Posterior cingulate gyrus (tissue), 11 donors: ENCODE results near the gene NACA2.
"Not testable (repeated sequence)": the region's sequence is repeated elsewhere in the genome, so short reads cannot be mapped to it uniquely, and the experiment has no call there.

Experiments
- DNase-seq, 10 donors: peaks; one replicate each; pipeline versions ENCODE4 v3.0.0 to v3.0.0-alpha.2; 2020 to 2021; ENCODE audit warnings: mixed read lengths in 3 of 10
- intact Hi-C: fragments of 100-400 bp; cut with DNase I; formaldehyde crosslinking; loops from one replicate; pipeline ENCODE4 v1.15.1; 2023

NACA2 gene

GRCh38 chr17:61554209-61554608, 36.8 kb downstream of the NACA2 start:
- no peak for DNase-seq
- intact Hi-C loops = loop anchor here (10.0 kb wide), 1 partner anchor 839 kb away; no protein-coding TSS in a partner anchor

DNA sequence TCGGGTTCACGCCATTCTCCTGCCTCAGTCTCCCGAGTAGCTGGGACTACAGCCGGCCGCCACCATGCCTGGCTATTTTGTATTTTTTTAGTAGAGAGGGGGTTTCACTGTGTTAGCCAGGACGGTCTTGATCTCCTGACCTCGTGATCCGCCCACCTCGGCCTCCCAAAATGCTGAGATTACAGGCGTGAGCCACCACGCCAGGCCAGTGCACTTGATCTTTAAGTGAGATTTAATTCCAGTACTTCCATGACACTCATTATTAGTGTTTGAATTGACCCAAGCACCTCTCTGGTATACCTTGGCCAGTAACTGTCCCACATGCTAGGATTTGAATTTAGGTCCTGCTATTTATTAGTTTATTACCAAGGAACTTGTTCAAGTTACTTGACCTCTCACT, 38.5 kb downstream of the NACA2 start:
- intact Hi-C loops = loop anchor here (10.0 kb wide), 1 partner anchor 838 kb away; no protein-coding TSS in a partner anchor
- not testable (repeated sequence) for DNase-seq

DNA sequence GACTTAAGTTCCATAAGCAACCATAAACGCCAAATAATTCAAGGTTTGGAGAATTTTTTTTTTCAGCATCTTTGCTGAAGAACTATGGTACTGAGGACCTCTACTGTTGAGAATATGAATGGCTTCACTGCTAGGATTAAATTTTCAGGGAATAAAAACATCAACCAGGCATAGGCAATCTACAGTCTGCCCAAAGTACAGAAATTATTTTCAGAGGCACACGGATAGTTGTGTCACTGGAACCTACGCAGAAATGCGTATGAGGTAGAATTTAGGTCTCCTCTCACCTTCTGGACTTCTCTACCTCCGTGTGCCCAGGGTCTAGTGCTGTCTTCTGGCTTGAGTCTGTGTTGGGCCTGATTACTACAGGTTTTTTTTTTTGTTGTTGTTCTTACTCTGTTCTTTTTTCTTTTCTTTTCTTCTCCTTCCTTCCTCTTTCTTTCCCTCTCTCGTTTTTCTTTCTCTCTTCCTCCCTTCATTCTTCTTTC, 39.7 kb downstream of the NACA2 start:
- DNase-seq = no peak
- intact Hi-C loops = loop anchor here (2.0 to 10.0 kb wide), 2 partner anchors 134 to 836 kb away; no protein-coding TSS in a partner anchor

- DNase-seq = no peak
- intact Hi-C loops = no loop called here
Observed at GRCh38 chr17:61547113-61547512, 43.9 kb downstream of the NACA2 start.

DNA sequence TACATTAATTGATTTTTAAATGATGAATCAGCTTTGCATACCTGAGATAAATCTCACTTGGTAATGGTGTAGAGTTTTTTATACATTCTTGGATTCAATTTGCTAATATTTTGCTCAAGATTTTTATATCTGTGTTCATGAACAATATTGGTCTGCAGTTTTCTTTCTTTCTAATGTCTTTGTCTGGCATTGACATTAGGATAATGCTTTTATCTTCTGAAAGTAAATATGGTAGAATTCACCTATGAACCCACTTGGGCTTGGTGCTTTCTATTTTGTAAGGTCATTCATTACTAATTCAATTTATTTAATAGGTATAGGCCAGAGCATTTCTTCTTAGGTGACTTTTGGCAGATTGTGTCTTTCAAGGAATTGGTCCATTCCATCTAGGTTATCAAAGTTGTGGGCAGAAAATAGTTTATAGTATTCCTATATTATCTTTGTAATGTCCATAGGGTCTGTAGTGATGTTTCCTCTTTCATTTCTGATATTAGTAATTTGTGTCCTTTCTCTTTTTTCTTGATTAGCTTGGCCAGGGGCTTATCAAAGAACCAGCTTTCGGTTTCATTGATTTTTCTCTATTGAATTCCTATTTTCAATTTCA, 45.6 kb downstream of the NACA2 start:
- intact Hi-C loops = no loop called here
- no peak for DNase-seq

DNA sequence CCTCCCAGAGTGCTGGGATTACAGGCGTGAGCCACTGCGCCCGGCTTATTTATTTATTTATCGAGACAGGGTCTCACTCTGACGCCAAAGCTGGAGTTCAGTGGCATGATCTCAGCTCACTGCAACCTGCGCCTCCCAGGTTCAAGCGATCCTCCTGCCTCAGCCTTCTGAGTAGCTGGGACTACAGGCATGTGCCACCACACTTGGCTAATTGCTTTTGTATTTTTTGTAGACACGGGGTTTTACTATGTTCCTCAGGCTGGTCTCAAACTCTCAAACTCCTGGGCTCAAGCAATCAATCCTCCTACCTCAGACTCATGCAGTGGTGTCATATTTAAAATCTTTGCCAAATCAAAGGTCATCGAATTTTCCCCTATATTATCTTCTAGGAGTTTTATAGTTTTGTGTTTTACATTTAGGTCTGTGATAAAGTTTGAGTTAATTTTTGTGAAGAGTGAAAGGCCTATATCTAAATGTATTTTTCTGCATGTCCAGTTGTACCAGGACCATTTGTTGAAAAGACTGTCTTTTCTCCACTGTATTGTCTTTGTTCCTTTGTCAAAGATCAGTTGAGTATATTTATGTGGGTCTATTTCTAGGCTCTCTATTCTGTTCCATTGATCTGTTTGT, 47.1 kb downstream of the NACA2 start:
- intact Hi-C loops = no loop called here
- DNase-seq = no peak

DNA sequence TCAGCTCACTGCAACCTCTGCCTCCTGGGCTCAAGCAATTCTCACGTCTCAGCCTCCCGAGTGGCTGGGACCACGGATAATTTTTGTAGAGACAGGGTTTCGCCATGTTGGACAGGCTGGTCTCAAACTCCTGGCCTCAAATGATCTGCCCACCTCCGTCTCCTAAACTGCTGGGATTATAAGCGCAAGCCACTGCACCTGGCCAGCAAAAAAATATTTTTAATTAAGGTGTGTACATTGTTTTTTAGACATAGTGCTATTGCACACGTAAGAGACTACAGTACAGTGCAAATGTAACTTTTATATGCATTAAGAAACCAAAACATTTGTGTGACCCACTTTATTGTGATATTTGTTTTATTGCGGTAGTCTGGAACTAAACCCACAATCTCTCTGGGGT, 49.0 kb downstream of the NACA2 start:
- intact Hi-C loops = no loop called here

GRCh38 chr17:61540874-61541273, 50.1 kb downstream of the NACA2 start:
- intact Hi-C loops = no loop called here
- no peak for DNase-seq

More for the DNA sequence above, 49.0 kb downstream of the NACA2 start:
- no peak for DNase-seq
